ENCODE data around the gene GABARAPL1. TPM values are rescaled to one million over a fixed set of nuclear protein-coding genes. Genes with fewer than 3 reads are reported as not detected.
"Not testable (repeated sequence)": the region's sequence is repeated elsewhere in the genome, so short reads cannot be mapped to it uniquely, and the experiment has no call there.

GABARAPL1 gene
- total and polyA plus RNA-seq, 5 donors from 2014 or later, result 19.4 to 170 (median 19.8) TPM

DNA sequence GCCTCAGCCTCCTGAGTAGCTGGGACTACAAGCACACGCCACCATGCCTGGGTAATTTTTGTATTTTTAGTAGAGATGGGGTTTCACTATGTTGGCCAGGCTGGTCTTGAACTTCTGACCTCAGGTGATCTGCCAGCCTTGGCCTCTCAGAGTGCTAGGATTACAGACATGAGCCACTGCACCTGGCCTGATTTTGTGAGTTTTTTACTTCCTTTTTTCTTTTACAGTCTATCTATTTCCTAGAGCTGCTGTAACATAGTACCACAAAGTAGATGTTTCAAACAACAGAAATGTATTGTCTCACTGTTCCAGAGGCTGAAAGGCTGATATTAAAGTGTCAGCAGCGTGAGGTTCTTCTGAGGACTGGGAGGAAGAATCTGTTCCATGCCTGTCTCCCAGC lies 8.2 kb upstream of the GABARAPL1 start:
- H3K27ac ChIP-seq (ENCODE audit: insufficient read depth, low read length, poor library complexity, severe bottlenecking); H3K9me3 ChIP-seq (ENCODE audit: control insufficient read depth in 2 of 2, low read length in 2 of 2); H3K36me3 Mint-ChIP-seq; H3K4me1 ChIP-seq (ENCODE audit: control insufficient read depth, insufficient read depth, low read length, poor library complexity, severe bottlenecking); H3K4me3 Mint-ChIP-seq; DNase-seq; ATAC-seq (ENCODE audit: low read depth in 2 of 2); H3K27me3 ChIP-seq (ENCODE audit: control insufficient read depth, insufficient read depth, low read length); H3K4me3 ChIP-seq (ENCODE audit: low read depth, low read length); H3K36me3 ChIP-seq (ENCODE audit: control insufficient read depth, insufficient read depth, low read length); H3K9me3 Mint-ChIP-seq; H3K27ac Mint-ChIP-seq; H3K4me1 Mint-ChIP-seq: not testable (repeated sequence)
- peaks cover 21% of the 10 kb centered on the region for H3K27me3 Mint-ChIP-seq

DNA sequence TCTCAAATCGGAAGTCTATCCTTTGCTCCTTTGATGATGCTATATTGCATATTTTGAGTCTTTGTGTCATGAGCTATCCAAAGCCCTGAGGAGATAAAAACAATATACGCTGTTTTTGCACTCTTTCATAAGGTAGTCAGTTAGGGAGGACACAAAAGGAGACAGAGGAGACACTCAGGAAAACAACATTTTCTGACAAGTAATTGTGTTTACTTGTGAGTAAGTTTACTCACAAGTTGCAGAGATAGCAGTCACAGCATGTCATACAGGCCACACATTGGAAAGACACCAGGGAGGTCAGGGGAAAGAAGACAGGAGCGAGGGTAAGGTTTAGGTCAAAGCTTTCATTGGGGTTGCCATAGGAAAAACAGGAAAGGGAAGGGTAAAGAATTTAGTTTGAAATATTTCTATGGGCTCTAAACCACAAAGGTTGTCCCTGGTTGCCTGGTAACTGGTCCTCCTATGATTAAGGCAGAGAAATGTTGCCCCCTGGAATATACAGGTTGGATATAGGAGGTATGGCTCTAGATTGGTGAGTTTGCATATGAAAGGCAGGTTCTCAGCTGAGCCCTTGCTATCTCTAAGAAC lies 7.4 kb upstream of the GABARAPL1 start:
- Mint-ChIP-seq H3K4me1 (peaks cover 0 to 4% (median 0%) of the 10 kb centered on the region in 4 donors), H3K27ac (no peak overlapping the region), H3K9me3 (peaks cover 0 to 3% (median 0%) of the 10 kb centered on the region in 7 donors), H3K27me3 (peaks cover 21% of the 10 kb centered on the region), H3K4me3 (no peak overlapping the region), H3K36me3 (no peaks in the 10 kb centered on the region)
- DNase-seq (no peak), ATAC-seq (ENCODE audit: low read depth in 2 of 2) (no peak)
- H3K27ac ChIP-seq (ENCODE audit: insufficient read depth, low read length, poor library complexity, severe bottlenecking), result no peak overlapping the region
- no peaks in the 10 kb centered on the region for H3K9me3 ChIP-seq (ENCODE audit: control insufficient read depth in 2 of 2, low read length in 2 of 2)
- H3K27me3 ChIP-seq (ENCODE audit: control insufficient read depth, insufficient read depth, low read length), result peaks cover 2% of the 10 kb centered on the region
- no peak overlapping the region for H3K4me3 ChIP-seq (ENCODE audit: low read depth, low read length)
- no peaks in the 10 kb centered on the region for H3K36me3 ChIP-seq (ENCODE audit: control insufficient read depth, insufficient read depth, low read length)
- no peaks in the 10 kb centered on the region for H3K4me1 ChIP-seq (ENCODE audit: control insufficient read depth, insufficient read depth, low read length, poor library complexity, severe bottlenecking)

DNA sequence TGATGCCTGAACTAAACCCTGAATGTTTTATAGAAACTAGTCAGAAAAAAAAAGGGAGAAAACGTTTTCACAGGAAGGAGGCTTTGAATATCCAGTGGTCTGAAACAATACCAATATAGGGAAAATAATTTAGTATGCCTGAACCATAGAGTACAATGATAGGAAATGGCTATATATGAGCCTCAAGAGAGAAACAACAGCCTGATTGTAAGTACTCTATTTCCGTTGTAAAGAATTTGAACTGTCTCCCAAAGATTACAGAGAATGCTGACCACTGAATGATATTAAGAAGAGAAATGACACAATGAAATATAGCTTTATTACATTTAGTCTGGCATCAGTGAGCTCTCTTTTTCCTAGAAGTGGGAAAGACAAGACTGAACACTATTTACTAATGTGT lies 5.5 kb upstream of the GABARAPL1 start:
- DNase-seq, result no peak
- Mint-ChIP-seq H3K4me1 (peaks cover 0 to 4% (median 4%) of the 10 kb centered on the region in 4 donors), H3K27ac (no peak overlapping the region), H3K27me3 (peaks cover 26% of the 10 kb centered on the region), H3K9me3 (peaks cover 0 to 3% (median 0%) of the 10 kb centered on the region in 7 donors), H3K36me3 (no peaks in the 10 kb centered on the region), H3K4me3 (peak overlapping the region in 1 of 4 donors; percentile 3)
- Histone ChIP-seq H3K27me3 (ENCODE audit: control insufficient read depth, insufficient read depth, low read length) (peaks cover 2% of the 10 kb centered on the region), H3K4me3 (ENCODE audit: low read depth, low read length) (no peak overlapping the region), H3K27ac (ENCODE audit: insufficient read depth, low read length, poor library complexity, severe bottlenecking) (no peak overlapping the region), H3K36me3 (ENCODE audit: control insufficient read depth, insufficient read depth, low read length) (no peaks in the 10 kb centered on the region), H3K9me3 (ENCODE audit: control insufficient read depth in 2 of 2, low read length in 2 of 2) (no peaks in the 10 kb centered on the region), H3K4me1 (ENCODE audit: control insufficient read depth, insufficient read depth, low read length, poor library complexity, severe bottlenecking) (no peaks in the 10 kb centered on the region)
- no peak for ATAC-seq (ENCODE audit: low read depth in 2 of 2)

DNA sequence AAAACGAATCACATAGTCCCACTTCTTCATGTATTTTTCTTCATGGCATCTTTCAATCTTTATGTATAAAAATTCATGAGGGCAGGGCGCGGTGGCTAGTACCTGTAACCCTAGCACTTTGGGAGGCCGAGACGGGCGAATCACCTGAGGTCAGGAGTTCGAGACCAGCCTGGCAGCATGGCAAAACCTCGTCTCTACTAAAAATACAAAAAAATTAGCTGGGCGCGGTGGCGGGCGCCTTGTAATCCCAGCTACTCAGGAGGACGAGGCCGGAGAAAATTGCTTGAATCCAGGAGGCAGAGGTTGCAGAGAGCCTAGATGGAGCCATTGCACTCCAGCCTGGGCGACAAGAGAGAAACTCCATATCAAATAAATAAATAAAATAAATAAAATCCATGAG lies 2.5 kb upstream of the GABARAPL1 start:
- Histone ChIP-seq H3K27me3 (ENCODE audit: control insufficient read depth, insufficient read depth, low read length) (peaks cover under 1% of the 10 kb centered on the region), H3K4me1 (ENCODE audit: control insufficient read depth, insufficient read depth, low read length, poor library complexity, severe bottlenecking) (peaks cover 25% of the 10 kb centered on the region), H3K9me3 (ENCODE audit: control insufficient read depth in 2 of 2, low read length in 2 of 2) (no peaks in the 10 kb centered on the region), H3K36me3 (ENCODE audit: control insufficient read depth, insufficient read depth, low read length) (no peaks in the 10 kb centered on the region), H3K4me3 (ENCODE audit: low read depth, low read length) (no peak overlapping the region), H3K27ac (ENCODE audit: insufficient read depth, low read length, poor library complexity, severe bottlenecking) (no peak overlapping the region)
- peak overlapping the region in 1 of 4 donors; percentile 26 for H3K4me3 Mint-ChIP-seq
- H3K27ac Mint-ChIP-seq, result peak overlapping the region in 1 of 3 donors; percentile 85
- H3K36me3 Mint-ChIP-seq, result no peaks in the 10 kb centered on the region
- DNase-seq, result no peak
- peaks cover 0 to 1% (median 0%) of the 10 kb centered on the region in 7 donors for H3K9me3 Mint-ChIP-seq
- peaks cover 3 to 28% (median 20%) of the 10 kb centered on the region in 4 donors for H3K4me1 Mint-ChIP-seq
- ATAC-seq (ENCODE audit: low read depth in 2 of 2), result no peak
- H3K27me3 Mint-ChIP-seq, result peaks cover 24% of the 10 kb centered on the region

DNA sequence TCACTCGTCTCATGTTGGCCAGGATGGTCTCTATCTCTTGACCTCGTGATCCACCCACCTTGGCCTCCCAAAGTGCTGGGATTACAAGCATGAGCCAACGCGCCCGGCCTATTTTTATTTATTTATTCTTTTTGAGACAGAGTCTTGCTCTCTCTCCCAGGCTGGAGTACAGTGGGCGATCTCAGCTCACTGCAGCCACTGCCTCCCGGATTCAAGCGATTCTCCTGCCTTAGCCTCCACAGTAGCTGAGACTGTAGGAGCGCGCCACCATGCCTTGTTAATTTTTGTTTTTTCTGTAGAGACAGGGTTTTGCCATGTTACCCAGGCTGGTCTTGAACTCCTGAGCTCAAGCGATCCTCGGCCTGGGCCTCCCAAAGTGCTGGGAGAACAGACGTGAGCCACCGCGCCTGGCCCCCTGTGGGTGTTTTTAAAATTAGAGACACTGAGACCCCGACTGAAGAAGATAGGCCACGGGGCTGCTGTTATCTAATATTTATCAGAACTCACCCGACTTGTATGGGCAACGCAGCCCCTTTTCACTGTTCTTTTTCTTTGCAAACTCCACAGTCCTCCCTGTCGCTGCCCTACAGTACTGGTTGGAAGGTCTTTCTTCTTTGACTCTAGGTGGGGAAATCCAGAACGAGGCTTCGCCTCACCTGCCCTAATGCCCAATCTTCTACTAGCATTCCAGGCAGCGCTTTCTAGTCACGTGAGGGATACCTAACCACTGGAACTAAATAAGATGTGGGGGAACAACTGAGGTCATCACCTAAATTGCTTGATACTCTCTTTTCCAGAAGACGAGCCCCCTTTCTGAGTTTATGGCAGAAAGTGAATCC lies 1.4 kb upstream of the GABARAPL1 start:
- DNase-seq, result no peak
- Histone ChIP-seq H3K36me3 (ENCODE audit: control insufficient read depth, insufficient read depth, low read length) (no peaks in the 10 kb centered on the region), H3K4me1 (ENCODE audit: control insufficient read depth, insufficient read depth, low read length, poor library complexity, severe bottlenecking) (peaks cover 29% of the 10 kb centered on the region), H3K4me3 (ENCODE audit: low read depth, low read length) (no peak overlapping the region), H3K27ac (ENCODE audit: insufficient read depth, low read length, poor library complexity, severe bottlenecking) (no peak overlapping the region), H3K9me3 (ENCODE audit: control insufficient read depth in 2 of 2, low read length in 2 of 2) (no peaks in the 10 kb centered on the region), H3K27me3 (ENCODE audit: control insufficient read depth, insufficient read depth, low read length) (no peaks in the 10 kb centered on the region)
- Mint-ChIP-seq H3K4me3 (peak overlapping the region; percentile 20 to 99 (median 97)), H3K27ac (peak overlapping the region; percentile 57 to 99 (median 98)), H3K4me1 (peaks cover 7 to 35% (median 25%) of the 10 kb centered on the region in 4 donors), H3K36me3 (no peaks in the 10 kb centered on the region), H3K27me3 (peaks cover 19% of the 10 kb centered on the region), H3K9me3 (peaks cover 0 to 1% (median 0%) of the 10 kb centered on the region in 7 donors)
- no peak for ATAC-seq (ENCODE audit: low read depth in 2 of 2)

DNA sequence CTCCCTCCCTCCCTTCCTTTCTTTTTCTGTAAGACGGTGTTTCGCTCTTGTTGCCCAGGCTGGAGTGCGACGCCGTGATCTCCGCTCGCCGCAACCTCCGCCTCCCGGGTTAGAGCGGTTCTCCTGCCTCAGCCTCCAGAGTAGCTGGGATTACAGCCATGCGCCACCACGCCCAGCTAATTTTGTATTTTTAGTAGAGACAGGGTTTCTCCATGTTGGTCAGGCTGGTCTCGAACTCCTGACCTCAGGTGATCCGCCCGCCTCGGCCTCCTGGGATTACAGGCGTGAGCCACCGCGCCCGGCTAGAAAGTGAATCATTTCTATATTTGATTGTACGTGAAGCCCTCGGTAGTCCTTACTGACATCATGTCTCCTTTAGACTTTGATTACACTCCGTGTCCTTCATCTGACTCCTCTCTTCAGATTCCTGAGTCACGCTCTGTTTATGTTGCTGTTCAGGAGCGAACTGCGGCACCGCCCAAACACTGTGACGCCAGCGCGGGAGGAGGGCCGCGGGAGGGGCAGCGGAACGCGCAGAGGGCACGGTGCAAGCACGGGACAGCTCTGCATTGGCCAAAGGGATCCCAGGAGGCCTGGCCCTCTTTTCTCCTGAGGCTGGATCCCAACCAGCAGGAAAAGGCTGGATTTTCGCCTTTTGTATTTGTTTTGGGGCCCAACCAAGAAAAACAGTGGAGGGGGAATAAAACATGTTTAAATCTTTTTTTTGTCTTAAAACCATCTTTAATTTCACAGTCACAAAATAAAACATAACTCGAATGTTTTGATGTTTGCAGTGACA lies 538 bp upstream of the GABARAPL1 start:
- H3K4me1 Mint-ChIP-seq, result peaks cover 7 to 35% (median 25%) of the 10 kb centered on the region in 4 donors
- peak overlapping the region; percentile 95 to 99 (median 97) for H3K4me3 Mint-ChIP-seq
- Histone ChIP-seq H3K4me1 (ENCODE audit: control insufficient read depth, insufficient read depth, low read length, poor library complexity, severe bottlenecking) (peaks cover 29% of the 10 kb centered on the region), H3K4me3 (ENCODE audit: low read depth, low read length) (peak overlapping the region; percentile 97), H3K27me3 (ENCODE audit: control insufficient read depth, insufficient read depth, low read length) (no peaks in the 10 kb centered on the region), H3K36me3 (ENCODE audit: control insufficient read depth, insufficient read depth, low read length) (no peaks in the 10 kb centered on the region), H3K9me3 (ENCODE audit: control insufficient read depth in 2 of 2, low read length in 2 of 2) (no peaks in the 10 kb centered on the region), H3K27ac (ENCODE audit: insufficient read depth, low read length, poor library complexity, severe bottlenecking) (peak overlapping the region; percentile 88)
- DNase-seq (peak; percentile 79 to 91 (median 84)), ATAC-seq (ENCODE audit: low read depth in 2 of 2) (peak; percentile 75 to 78)
- no peaks in the 10 kb centered on the region for H3K36me3 Mint-ChIP-seq
- H3K9me3 Mint-ChIP-seq, result no peaks in the 10 kb centered on the region
- peak overlapping the region; percentile 96 to 99 (median 98) for H3K27ac Mint-ChIP-seq
- peaks cover 14% of the 10 kb centered on the region for H3K27me3 Mint-ChIP-seq
